Measurements from ENCODE around the gene FLG. TPM values are rescaled to one million over a fixed set of nuclear protein-coding genes. Genes with fewer than 3 reads are reported as not detected.

The FLG gene
- not detected for total RNA-seq

GRCh38 chr1:152325111-152325510, at the start of gene FLG:
Gene FLG, minus strand, starts transcription at chr1:152325239. Its CDS starts 9,783 bp downstream, at chr1:152315456.
- intact Hi-C loops (cut with DNase I) = no loop called here
- TF ChIP-seq CTCF (IDR thresholded peaks at IDR 0.05) = no peak
- H3K36me3 ChIP-seq = no peaks in the 10 kb centered on the region

GRCh38 chr1:152374451-152374850, 49.4 kb upstream of the FLG start:
- H3K27ac ChIP-seq = no peak overlapping the region
- TF ChIP-seq CTCF (IDR thresholded peaks at IDR 0.05) = no peak
- H3K4me3 ChIP-seq = no peak overlapping the region
- peaks cover 0 to 5% of the 10 kb centered on the region in 2 donors for H3K9me3 ChIP-seq
- H3K27me3 ChIP-seq = no peaks in the 10 kb centered on the region
- H3K36me3 ChIP-seq = no peaks in the 10 kb centered on the region
- intact Hi-C loops (cut with DNase I) = no loop called here
- no peaks in the 10 kb centered on the region for H3K4me1 ChIP-seq
- no peak for DNase-seq (ENCODE audit: low spot score in 2 of 2)

More at GRCh38 chr1:152325111-152325510, at the start of gene FLG:
- Histone ChIP-seq H3K4me1 (no peaks in the 10 kb centered on the region), H3K9me3 (no peaks in the 10 kb centered on the region), H3K27me3 (no peaks in the 10 kb centered on the region), H3K27ac (no peak within 1 kb of the TSS), H3K4me3 (no peak within 1 kb of the TSS)
- no peak for DNase-seq (ENCODE audit: low spot score in 2 of 2)

- Histone ChIP-seq H3K4me3 (no peak overlapping the region), H3K36me3 (no peaks in the 10 kb centered on the region), H3K27ac (no peak overlapping the region), H3K9me3 (peaks cover 0 to 15% of the 10 kb centered on the region in 2 donors), H3K4me1 (no peaks in the 10 kb centered on the region), H3K27me3 (no peaks in the 10 kb centered on the region)
- intact Hi-C loops (cut with DNase I) = no loop called here
- DNase-seq (ENCODE audit: low spot score in 2 of 2) = no peak
- no peak for TF ChIP-seq CTCF (IDR thresholded peaks at IDR 0.05)
Measured at GRCh38 chr1:152372672-152373071, 47.6 kb upstream of the FLG start.

- DNase-seq (ENCODE audit: low spot score in 2 of 2) = no peak
- H3K27me3 ChIP-seq = no peaks in the 10 kb centered on the region
- no peaks in the 10 kb centered on the region for H3K4me1 ChIP-seq
- H3K4me3 ChIP-seq = no peak overlapping the region
- H3K36me3 ChIP-seq = no peaks in the 10 kb centered on the region
- intact Hi-C loops (cut with DNase I) = no loop called here
- peaks cover 0 to 15% of the 10 kb centered on the region in 2 donors for H3K9me3 ChIP-seq
- TF ChIP-seq CTCF (IDR thresholded peaks at IDR 0.05) = no peak
- no peak overlapping the region for H3K27ac ChIP-seq
Measured at GRCh38 chr1:152367436-152367835, 42.4 kb upstream of the FLG start.

- no peak for TF ChIP-seq CTCF (IDR thresholded peaks at IDR 0.05)
- H3K9me3 ChIP-seq = no peaks in the 10 kb centered on the region
- H3K4me1 ChIP-seq = no peaks in the 10 kb centered on the region
- no peaks in the 10 kb centered on the region for H3K36me3 ChIP-seq
- H3K27ac ChIP-seq = no peak within 1 kb of the TSS
- no peaks in the 10 kb centered on the region for H3K27me3 ChIP-seq
- intact Hi-C loops (cut with DNase I) = no loop called here
- no peak within 1 kb of the TSS for H3K4me3 ChIP-seq
- DNase-seq (ENCODE audit: low spot score in 2 of 2) = no peak
Measured at GRCh38 chr1:152359906-152360305, 34.9 kb upstream of the FLG start, which contains the start of gene FLG2. Gene FLG2, minus strand, starts transcription at chr1:152360006. Its CDS starts 1,122 bp downstream, at chr1:152358884.

- intact Hi-C loops (cut with DNase I) = no loop called here
- H3K9me3 ChIP-seq = no peaks in the 10 kb centered on the region
- no peaks in the 10 kb centered on the region for H3K27me3 ChIP-seq
- no peaks in the 10 kb centered on the region for H3K36me3 ChIP-seq
- no peak for TF ChIP-seq CTCF (IDR thresholded peaks at IDR 0.05)
- DNase-seq (ENCODE audit: low spot score in 2 of 2) = no peak
- no peak overlapping the region for H3K27ac ChIP-seq
- H3K4me3 ChIP-seq = no peak overlapping the region
- no peaks in the 10 kb centered on the region for H3K4me1 ChIP-seq
Measured at GRCh38 chr1:152356736-152357135, 31.7 kb upstream of the FLG start.
